GM13976 (cell line): ENCODE data around the gene LEP.

Experiments
- DNase-seq: peaks from one replicate; pipeline ENCODE4 v3.0.0; 2012; ENCODE audit warnings: low spot score
- CTCF ChIP-seq: IDR thresholded peaks from 2 replicates; pipeline ENCODE4 v1.5.1; 2012; ENCODE audit warnings: borderline replicate concordance, mild to moderate bottlenecking; ENCODE audit not compliant: insufficient read depth; ENCODE audit errors: extremely low read depth, missing control alignments, control extremely low read depth
- in situ Hi-C: fragments of 300-500 bp; cut with MboI; formaldehyde crosslinking; loops from one replicate; pipeline ENCODE4 v1.12.0; 2022; ENCODE audit warnings: low sequenced_read_pairs, mixed read lengths, inconsistent platforms; ENCODE audit not compliant: unreplicated experiment

Gene LEP

GRCh38 chr7:128201067-128201689, 39.9 kb upstream of the LEP start:
- DNase-seq, result no peak
- no peak for TF ChIP-seq CTCF
- in situ Hi-C loops, result loop anchor here (10.0 kb wide), 1 partner anchor 496 kb away; no protein-coding TSS in a partner anchor

GRCh38 chr7:128201690-128202085, 39.4 kb upstream of the LEP start:
- no peak for DNase-seq
- no peak for TF ChIP-seq CTCF
- in situ Hi-C loops, result loop anchor here (10.0 kb wide), 1 partner anchor 497 kb away; no protein-coding TSS in a partner anchor

GRCh38 chr7:128202287-128202957, 38.7 kb upstream of the LEP start:
- DNase-seq, result no peak
- TF ChIP-seq CTCF, result no peak
- in situ Hi-C loops, result loop anchor here (10.0 kb wide), 1 partner anchor 498 kb away; no protein-coding TSS in a partner anchor

DNA sequence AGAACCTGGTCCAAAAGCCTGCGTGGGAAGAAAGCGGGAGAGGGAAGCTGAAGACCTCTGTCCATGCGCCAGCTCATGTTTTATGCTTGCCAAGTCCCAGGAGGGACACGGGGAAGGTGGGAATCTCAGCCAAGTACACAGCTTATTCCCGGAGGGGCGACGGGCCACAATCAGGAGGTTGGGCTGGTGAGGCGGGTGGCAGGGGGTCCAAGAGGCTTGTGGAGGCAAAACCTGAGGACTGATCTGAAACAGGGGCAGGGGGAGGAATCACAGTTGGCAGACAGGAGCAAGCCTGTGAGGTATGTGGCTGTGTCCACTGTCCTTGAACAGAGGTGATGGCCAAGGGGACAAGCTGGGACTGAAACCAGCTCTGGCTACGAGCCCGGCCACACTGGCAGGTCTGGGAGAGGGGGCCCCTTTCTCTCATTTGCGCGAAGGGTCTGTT, 38.0 kb upstream of the LEP start:
- DNase-seq, result no peak
- in situ Hi-C loops, result loop anchor here (10.0 kb wide), 1 partner anchor 498 kb away; no protein-coding TSS in a partner anchor
- no peak for TF ChIP-seq CTCF

DNA sequence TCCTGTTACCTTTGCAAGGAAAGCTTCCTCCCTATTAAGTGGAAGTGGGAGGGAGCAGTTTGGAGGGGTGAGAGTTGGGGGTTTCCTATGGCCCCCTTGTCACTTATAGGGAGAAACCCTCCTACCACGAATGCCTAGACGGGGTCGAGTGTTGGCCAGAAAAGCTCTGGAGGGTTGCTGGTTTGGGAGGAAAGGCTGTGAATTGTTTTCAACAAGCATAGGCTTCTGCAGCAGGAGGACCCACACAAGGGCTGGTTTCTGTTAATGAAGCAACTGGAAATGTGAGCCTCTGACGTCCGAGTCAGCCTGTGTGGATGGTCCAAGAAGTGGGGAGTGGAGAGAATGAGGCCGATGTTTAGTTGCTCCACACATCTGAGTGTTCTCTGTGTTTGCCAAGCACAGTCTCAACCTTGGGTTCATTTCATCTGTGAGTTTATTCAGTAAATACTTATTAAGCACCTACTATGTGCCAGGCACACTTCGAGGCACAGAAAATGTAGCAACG, 37.3 kb upstream of the LEP start:
- in situ Hi-C loops, result loop anchor here (10.0 kb wide), 1 partner anchor 499 kb away; no protein-coding TSS in a partner anchor
- DNase-seq, result no peak
- no peak for TF ChIP-seq CTCF

DNA sequence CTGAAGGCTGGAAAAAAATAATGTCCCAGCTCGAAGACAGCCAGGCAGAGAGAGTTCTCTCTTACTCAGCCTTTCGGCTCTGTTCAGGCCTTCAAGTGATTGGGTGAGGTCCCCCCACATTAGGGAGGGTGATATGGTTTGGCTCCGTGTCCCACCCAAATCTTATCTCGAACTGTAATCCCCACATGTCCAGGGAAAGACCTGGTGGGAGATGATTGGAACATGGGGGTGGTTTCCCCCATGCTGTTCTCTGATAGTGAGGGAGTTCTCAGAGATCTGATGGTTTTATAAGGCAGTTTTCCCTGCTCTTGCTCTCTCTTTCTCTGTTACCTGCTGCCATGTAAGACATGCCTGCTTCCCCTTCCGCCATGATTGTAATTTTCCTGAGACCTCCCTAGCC, 36.6 kb upstream of the LEP start:
- no peak for DNase-seq
- in situ Hi-C loops, result loop anchor here (10.0 kb wide), 1 partner anchor 500 kb away; no protein-coding TSS in a partner anchor
- TF ChIP-seq CTCF, result no peak
